NCI-H1417 (cell line): Measurements from ENCODE around the gene YWHAB.

Source experiments
- DNase-seq, 3 experiments: peaks; one replicate each; lab custom pipeline; 2025; lab: John Stamatoyannopoulos, UW

Gene YWHAB

GRCh38 chr20:44914924-44915323, 29.4 kb downstream of the YWHAB start:
- no peak for DNase-seq

DNA sequence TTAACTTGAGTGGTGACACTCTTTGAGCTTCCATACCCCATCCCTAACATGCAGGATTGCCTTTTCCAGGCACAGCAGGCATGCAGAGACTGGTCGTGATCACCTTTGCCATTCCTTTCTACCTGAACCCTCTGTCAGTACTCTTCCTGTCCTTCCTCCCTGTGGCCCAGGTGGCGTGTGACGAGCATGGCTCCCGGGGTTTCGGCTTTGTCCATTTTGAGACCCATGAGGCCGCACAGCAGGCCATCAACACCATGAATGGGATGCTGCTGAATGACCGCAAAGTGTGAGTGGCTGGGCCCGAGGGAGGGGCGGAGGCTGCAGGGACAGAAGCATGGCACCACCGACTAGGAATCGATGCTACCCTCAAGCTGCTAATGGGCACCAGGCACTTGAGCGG, 31.1 kb downstream of the YWHAB start:
- DNase-seq: no peak

DNA sequence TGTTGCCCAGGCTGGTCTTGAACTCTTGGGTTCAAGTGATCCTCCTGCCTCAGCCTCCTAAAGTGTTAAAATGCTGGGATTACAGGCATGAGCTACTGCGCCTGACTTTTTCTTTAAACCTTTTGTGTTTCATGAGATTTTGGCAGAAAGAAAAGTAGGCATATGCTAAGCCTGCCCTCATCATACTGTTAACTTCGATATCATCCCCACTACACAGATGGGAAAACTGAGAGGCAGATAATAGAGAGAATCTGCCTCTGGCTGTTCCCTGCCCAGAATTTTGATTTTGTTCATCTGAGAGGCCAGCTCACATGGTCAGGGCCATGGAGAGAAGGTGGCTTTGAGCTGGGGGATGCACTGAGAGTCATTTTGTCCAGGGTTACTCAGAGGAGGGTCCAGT, 31.9 kb downstream of the YWHAB start:
- no peak for DNase-seq

DNA sequence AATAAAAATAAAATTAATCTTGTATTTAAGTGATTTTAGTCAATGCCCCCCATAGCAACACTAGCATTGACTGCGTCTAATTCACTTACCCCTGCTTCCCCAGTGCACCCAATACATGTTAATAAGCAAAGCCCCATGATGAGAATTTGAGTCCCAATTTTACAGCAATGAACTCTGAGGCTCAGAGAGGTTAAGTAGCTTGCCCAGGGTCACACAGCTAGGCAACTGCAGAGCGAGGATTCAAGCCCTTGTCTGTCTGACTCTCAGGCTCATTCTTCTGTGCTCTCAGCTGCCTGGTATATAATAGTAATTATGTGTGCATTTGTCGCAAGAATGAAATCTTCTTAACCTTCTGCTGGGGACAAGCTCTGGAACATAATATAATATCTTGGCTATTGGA, 32.8 kb downstream of the YWHAB start:
- no peak for DNase-seq

DNA sequence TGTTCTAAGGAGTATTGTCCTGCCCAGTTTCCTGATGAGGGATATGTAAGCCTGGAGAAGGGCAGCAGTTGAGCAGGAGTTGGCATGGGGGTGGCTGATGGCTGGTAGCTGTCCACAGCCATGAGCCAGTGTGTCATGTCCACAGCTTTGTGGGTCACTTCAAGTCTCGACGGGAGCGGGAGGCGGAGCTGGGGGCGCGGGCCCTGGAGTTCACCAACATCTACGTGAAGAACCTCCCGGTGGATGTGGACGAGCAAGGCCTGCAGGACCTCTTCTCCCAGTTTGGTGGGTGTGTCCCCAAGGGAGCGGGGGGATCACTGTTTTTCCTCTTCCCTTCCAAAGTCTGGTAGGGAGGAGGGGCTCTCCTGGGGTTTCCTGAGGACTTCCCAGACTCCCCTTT, 33.3 kb downstream of the YWHAB start:
- no peak for DNase-seq

- DNase-seq: no peak
Observed at GRCh38 chr20:44921447-44921846, 35.9 kb downstream of the YWHAB start.

GRCh38 chr20:44924541-44924940, 39.0 kb downstream of the YWHAB start:
- DNase-seq: no peak

DNA sequence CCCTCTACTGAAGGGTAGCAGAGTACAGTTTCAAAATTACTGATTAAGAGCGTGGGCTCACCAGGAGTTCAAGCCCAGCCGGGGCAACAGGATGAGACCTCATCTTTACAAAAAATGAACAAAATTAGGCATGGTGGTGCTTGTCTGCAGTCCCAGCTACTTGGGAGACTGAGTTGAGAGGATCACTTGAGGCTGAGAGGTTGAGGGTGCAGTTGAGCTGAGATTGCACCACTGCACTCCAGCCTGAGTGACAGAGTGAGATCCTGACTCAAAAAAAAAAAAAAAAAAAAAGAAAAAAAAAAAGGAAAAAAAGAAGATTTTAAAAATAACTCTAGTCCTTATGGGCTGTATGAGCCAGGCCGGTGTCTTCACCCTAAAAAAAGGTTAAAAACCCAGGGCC, 43.1 kb downstream of the YWHAB start:
- no peak for DNase-seq

- no peak for DNase-seq
Observed at GRCh38 chr20:44930517-44931168, 45.1 kb downstream of the YWHAB start.

GRCh38 chr20:44931911-44932310, 46.4 kb downstream of the YWHAB start:
- no peak for DNase-seq

DNA sequence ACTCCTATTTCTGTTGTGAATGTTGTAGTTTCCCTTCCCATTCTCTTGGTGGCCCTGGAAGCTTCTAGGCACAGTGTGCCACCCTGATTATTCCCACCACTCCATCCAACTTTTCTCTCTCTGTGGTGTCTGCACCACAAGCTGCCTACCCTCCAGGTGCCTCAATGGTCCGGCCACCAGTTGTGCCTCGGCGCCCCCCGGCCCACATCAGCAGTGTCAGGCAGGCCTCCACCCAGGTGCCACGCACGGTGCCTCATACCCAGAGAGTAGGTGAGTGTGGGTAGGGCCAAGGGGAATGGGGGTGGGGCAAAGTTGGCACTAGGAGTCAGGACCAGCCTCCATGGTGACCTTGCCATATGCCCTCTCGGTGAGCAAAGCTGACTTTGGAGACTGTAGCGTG, 47.4 kb downstream of the YWHAB start:
- DNase-seq: no peak

DNA sequence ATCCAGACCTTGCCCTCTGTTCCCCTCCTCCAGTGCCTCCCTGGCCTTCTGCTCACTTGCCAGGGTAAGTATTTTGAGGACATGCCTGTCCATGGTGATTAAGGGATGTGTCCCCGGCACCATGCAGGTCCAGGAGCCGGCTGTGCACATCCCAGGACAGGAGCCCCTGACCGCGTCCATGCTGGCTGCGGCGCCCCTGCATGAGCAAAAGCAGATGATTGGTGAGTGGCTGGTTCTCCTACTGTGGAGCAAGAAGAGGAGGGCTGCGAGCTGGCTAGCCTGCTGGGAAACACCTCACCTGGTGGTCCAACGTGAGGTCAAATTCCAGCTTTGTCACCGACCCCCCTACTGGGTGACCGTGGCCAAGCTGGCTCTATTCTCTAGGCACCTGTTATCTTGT, 51.0 kb downstream of the YWHAB start:
- no peak for DNase-seq

GRCh38 chr20:44938637-44939036, 53.1 kb downstream of the YWHAB start:
- no peak for DNase-seq

- DNase-seq: no peak
Observed at GRCh38 chr20:44941120-44941691, 55.7 kb downstream of the YWHAB start.

GRCh38 chr20:44942264-44942973, 56.9 kb downstream of the YWHAB start:
- no peak for DNase-seq

GRCh38 chr20:44943828-44944227, 58.3 kb downstream of the YWHAB start:
- no peak for DNase-seq

DNA sequence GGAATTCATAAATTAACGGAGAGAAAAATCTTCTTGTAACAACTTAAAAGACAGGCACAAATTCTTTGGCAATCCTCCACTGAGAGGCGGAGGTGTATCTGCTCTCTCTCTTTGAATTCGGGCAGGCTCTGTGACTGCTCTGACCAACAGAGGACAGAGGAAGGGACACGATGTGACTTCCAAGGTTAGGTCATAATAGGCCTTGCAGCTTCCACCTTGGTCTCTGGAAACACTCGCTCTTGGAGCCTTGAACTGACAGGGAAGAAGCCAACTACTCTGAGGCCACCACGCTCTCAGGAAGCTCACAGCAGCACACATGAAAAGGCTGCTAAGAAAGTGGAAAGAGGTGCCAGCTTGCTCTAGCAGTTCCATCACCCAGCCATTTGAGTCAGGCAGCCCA, 59.8 kb downstream of the YWHAB start:
- no peak for DNase-seq

DNA sequence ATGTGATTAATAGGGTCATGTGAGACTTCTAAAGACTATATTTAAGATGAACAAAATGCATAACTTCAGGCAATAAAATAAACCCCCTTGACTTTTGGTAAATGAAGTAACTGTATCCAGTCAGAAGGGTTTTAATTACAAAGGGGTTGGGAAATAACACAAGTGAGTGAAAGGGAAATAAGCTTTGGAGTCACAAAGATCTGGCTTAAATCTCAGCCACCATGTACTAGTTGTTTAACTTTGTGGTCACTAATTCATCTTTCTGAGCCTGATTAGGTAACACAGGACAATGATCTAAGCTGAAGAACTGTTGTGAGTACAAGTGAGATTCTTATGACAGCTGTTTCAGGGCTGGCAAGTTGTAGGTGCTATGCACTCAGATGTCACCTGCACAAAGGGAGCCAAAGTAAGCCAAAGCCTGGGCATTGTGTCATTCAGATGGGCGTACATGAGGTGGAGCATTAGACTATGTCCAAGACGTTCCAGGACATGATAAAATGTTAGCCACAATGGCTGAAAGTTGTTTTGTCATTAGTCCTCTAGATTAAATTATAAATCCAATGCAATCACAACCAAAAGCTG, 60.9 kb downstream of the YWHAB start:
- no peak for DNase-seq

DNA sequence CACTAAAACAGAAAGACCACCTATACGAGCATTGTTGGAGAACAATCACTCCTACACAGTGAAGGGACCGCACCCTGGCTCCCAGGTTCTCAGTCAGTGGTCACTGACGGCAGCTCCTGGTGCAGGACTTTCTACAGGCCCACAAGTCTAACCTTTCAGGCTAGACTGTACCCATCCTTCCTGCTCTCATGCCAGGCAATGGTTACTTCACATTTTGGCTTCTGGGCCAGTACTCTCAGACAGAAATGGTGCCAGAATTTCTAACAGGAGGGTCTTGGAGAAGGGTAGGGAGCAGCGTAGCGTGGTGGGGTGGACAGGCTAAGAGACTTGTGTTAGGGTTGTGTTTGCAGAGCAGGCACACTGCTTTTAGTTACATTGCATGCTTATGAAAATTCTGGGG, 62.6 kb downstream of the YWHAB start:
- DNase-seq: no peak

- DNase-seq: no peak
Observed at GRCh38 chr20:44948513-44948912, 63.0 kb downstream of the YWHAB start.

GRCh38 chr20:44950368-44950767, 64.9 kb downstream of the YWHAB start:
- no peak for DNase-seq

DNA sequence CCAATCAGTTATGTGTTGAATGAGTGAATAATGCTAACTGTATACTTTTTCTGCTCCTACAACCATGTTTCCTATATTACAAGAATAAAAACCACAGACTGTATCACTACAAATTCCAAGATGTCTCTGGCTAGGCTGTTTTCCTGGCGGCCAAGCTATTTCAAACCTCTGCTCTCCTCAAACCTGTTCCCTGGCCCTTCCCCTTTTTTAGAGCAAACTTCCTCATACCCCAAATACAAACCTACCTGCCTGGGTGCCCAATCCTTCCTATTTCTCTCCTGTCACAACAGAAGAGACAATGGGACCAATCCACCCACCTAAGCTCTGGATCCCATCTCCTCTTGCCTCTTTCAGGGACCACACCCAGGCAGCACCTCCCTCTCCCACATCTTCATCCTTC, 67.2 kb downstream of the YWHAB start:
- DNase-seq: no peak

- no peak for DNase-seq
Observed at GRCh38 chr20:44954211-44954610, 68.7 kb downstream of the YWHAB start.
